GM12878 (cell line): Measurements from ENCODE around the gene COL27A1. TPM values are rescaled to one million over a fixed set of nuclear protein-coding genes. Genes with fewer than 3 reads are reported as not detected.

ENCODE experiments used
- ATAC-seq: fragments of 200-7000 bp; cut with Tn5 transposase; 3 replicates; pipeline ENCODE4 v1.9.1; 2020; ENCODE audit warnings: mild to moderate bottlenecking, moderate library complexity
- BruUV-seq: library from RNA; stranded (reverse); fragments of 400-500 nt; replicated peaks from 2 replicates; lab custom pipeline; 2021; lab: Mats Ljungman, UMichigan
- CTCF ChIA-PET: fragments of 300-600 bp; sonication (Branson Sonifier 250); formaldehyde crosslinking; extraction: SDS; loops from one replicate; lab custom pipeline; 2021; ENCODE audit warnings: inconsistent platforms; lab: Yijun Ruan, JAX
- POLR2A ChIA-PET: fragments of 350-600 bp; formaldehyde crosslinking; extraction: SDS; loops from one replicate; lab custom pipeline; 2021; ENCODE audit warnings: inconsistent platforms; lab: Charles Lee
- RAD21 ChIA-PET: fragments of 300-600 bp; sonication (Branson Sonifier 250); formaldehyde crosslinking; loops from one replicate; lab custom pipeline; 2023; ENCODE audit warnings: antibody characterized with exemption; ENCODE audit not compliant: unreplicated experiment; lab: Charles Lee
- SMC1A ChIA-PET: fragments of 300-600 bp; sonication (Branson Sonifier 250); formaldehyde crosslinking; loops from one replicate; lab custom pipeline; 2023; ENCODE audit not compliant: unreplicated experiment, uncharacterized antibody; lab: Charles Lee
- DNase-seq: peaks from one replicate; pipeline ENCODE4 v3.0.0-alpha.2; 2011; ENCODE audit warnings: low read depth, low spot score
- FAIRE-seq: peaks from 3 replicates; lab custom pipeline; 2011; peaks lifted over from hg19 to GRCh38; lab: Jason Lieb, UNC
- H2AFZ ChIP-seq: 2 replicates; pipeline ENCODE4 v1.6.0; 2011; ENCODE audit warnings: low read depth, low read length, control low read depth; ENCODE audit not compliant: control insufficient read depth
- H3K27ac ChIP-seq: 2 replicates; pipeline ENCODE4 v1.5.1; 2011; ENCODE audit warnings: control low read depth; ENCODE audit not compliant: control insufficient read depth, insufficient read depth
- H3K27me3 ChIP-seq, 2 experiments: replicated peaks in 1 of 2; 2 replicates each; pipeline versions ENCODE4 v1.6.0 to v1.6.1; 2011; ENCODE audit warnings: low read length in 1 of 2; ENCODE audit not compliant: control insufficient read depth in 2 of 2, insufficient read depth in 2 of 2
- H3K36me3 ChIP-seq, 2 experiments: 2 replicates each; pipeline ENCODE4 v1.5.1; 2011; ENCODE audit warnings: low read length in 1 of 2; ENCODE audit not compliant: control insufficient read depth in 2 of 2, insufficient read depth in 2 of 2
- H3K4me1 ChIP-seq: 2 replicates; pipeline ENCODE4 v1.6.1; 2011; ENCODE audit warnings: mild to moderate bottlenecking, low read length, moderate library complexity, mixed read lengths; ENCODE audit not compliant: control insufficient read depth, insufficient read depth
- H3K4me2 ChIP-seq: 2 replicates; pipeline ENCODE4 v1.6.0; 2011; ENCODE audit warnings: control low read depth; ENCODE audit not compliant: control insufficient read depth, insufficient read depth
- H3K4me3 ChIP-seq: fragments of 200-600 bp; sonication (generic); 2 replicates; pipeline ENCODE4 v1.5.1; 2016
- H3K79me2 ChIP-seq: 2 replicates; pipeline ENCODE4 v1.6.0; 2011; ENCODE audit warnings: low read length; ENCODE audit not compliant: control insufficient read depth, insufficient read depth
- H3K9ac ChIP-seq: 2 replicates; pipeline ENCODE4 v1.8.0; 2011; ENCODE audit warnings: low read length, control low read depth, mixed read lengths; ENCODE audit not compliant: control insufficient read depth, insufficient read depth
- H3K9me3 ChIP-seq: replicated peaks from 3 replicates; pipeline ENCODE4 v1.5.1; 2011; ENCODE audit warnings: mild to moderate bottlenecking, low read length; ENCODE audit not compliant: control insufficient read depth, insufficient read depth
- H4K20me1 ChIP-seq: 2 replicates; pipeline ENCODE4 v1.6.0; 2011; ENCODE audit not compliant: control insufficient read depth, insufficient read depth
- CREB1 ChIP-seq: IDR thresholded peaks from 2 replicates; pipeline ENCODE4 v1.6.1; 2012; ENCODE audit warnings: low read depth, mild to moderate bottlenecking, inconsistent platforms
- ETV6 ChIP-seq, 2 experiments: fragments of 450-650 bp in 1 of 2; IDR thresholded peaks in 1 of 2; conservative IDR thresholded peaks in 1 of 2; 2 replicates each; pipeline ENCODE4 v1.6.1; 2014; ENCODE audit warnings: antibody characterized with exemption in 1 of 2, borderline replicate concordance in 1 of 2, low read depth in 1 of 2, mild to moderate bottlenecking in 1 of 2, moderate library complexity in 1 of 2
- GABPA ChIP-seq: IDR thresholded peaks from 2 replicates; pipeline ENCODE4 v1.6.1; 2014; ENCODE audit warnings: antibody characterized with exemption, low read depth, mild to moderate bottlenecking, inconsistent platforms
- ZNF384 ChIP-seq: IDR thresholded peaks from 2 replicates; pipeline ENCODE4 v1.6.1; 2012; ENCODE audit warnings: low read depth, mild to moderate bottlenecking, low read length, improper control_type of control experiment, borderline replicate concordance
- WGBS: methylation state at CpG from one replicate; pipeline ENCODE4 v1.1.6; 2016; ENCODE audit warnings: low lambda C conversion rate; ENCODE audit not compliant: insufficient replicate concordance, insufficient coverage; ENCODE audit errors: missing lambda C conversion rate; 5-methylcytosine and 5-hydroxymethylcytosine counted together
- in situ Hi-C: fragments of 300-500 bp; cut with MboI; formaldehyde crosslinking; loops from 9 replicates; pipeline ENCODE4 v1.14.3; 2018; ENCODE audit warnings: mixed read lengths
- intact Hi-C: fragments of 100-400 bp; cut with micrococcal nuclease; formaldehyde crosslinking; loops from one replicate; pipeline ENCODE4 v1.14.2; 2022; ENCODE audit not compliant: unreplicated experiment
- polyA plus RNA-seq, 11 experiments: library from polyadenylated mRNA; depleted of rRNA in 4 of 11; unstranded in 6 of 11; stranded (reverse) in 5 of 11; fragments of >200 nt; fragmentation: Nextera tagmentation in 4 of 11; fragmentation: Illumina TruSeq in 1 of 11; extraction: Ambion mirVana in 4 of 11; extraction: Trizol in 1 of 11; gene quantifications; 1 replicate in 1 of 11; 2 replicates in 10 of 11; pipeline versions ENCODE4 v1.2.1 to v1.2.3, GENCODE V29; 2011 to 2016; ENCODE audit warnings: inconsistent platforms in 2 of 11, missing spikeins in 2 of 11, low read depth in 1 of 11
- total RNA-seq, 4 experiments: library from RNA; depleted of rRNA in 3 of 4; stranded (reverse); fragments of >200 nt in 3 of 4; fragmentation: Illumina TruSeq in 1 of 4; extraction: Trizol in 1 of 4; gene quantifications; 2 replicates each; pipeline versions ENCODE4 v1.2.1 to v1.2.3, GENCODE V29; 2013 to 2021
- TF ChIP-seq, protein P1 (sequence below): IDR thresholded peaks from 2 replicates; pipeline ENCODE4 v1.6.1; 2012; ENCODE audit warnings: low read length, inconsistent platforms

COL27A1 gene
- total and polyA plus RNA-seq, 10 of the 15 experiments (the other 5 are each of a cell fraction or from before 2014, with no cell fraction given), result 0.10 TPM; not detected in 9

- no peak for ATAC-seq
- TF ChIP-seq, protein P1, sequence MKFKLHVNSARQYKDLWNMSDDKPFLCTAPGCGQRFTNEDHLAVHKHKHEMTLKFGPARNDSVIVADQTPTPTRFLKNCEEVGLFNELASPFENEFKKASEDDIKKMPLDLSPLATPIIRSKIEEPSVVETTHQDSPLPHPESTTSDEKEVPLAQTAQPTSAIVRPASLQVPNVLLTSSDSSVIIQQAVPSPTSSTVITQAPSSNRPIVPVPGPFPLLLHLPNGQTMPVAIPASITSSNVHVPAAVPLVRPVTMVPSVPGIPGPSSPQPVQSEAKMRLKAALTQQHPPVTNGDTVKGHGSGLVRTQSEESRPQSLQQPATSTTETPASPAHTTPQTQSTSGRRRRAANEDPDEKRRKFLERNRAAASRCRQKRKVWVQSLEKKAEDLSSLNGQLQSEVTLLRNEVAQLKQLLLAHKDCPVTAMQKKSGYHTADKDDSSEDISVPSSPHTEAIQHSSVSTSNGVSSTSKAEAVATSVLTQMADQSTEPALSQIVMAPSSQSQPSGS, result no peak
- TF ChIP-seq GABPA (no peak), ETV6 (conservative IDR thresholded peaks at IDR 0.05 in 1 of 2, IDR thresholded peaks at IDR 0.05 in 1 of 2; ENCODE audit: borderline replicate concordance in 1 of 2, low read depth in 1 of 2) (no peak), CREB1 (no peak), ZNF384 (no peak)
- TF ChIP-seq, all 136 proteins: peak for 0
- no peak overlapping the region for H3K9ac ChIP-seq
- in situ Hi-C loops, result no loop called here
- intact Hi-C loops, result no loop called here
- no peak overlapping the region for H3K4me3 ChIP-seq
- BruUV-seq, result no TSS peak
- no peaks in the 10 kb centered on the region for H3K36me3 ChIP-seq
- ChIA-PET RAD21 (no interaction called here), POLR2A (no interaction called here), CTCF (no interaction called here), SMC1A (no interaction called here)
- DNase-seq, result no peak
- no peak overlapping the region for H3K4me2 ChIP-seq
- H2AFZ ChIP-seq, result no peak overlapping the region
- H3K79me2 ChIP-seq, result no peaks in the 10 kb centered on the region
- no peaks in the 10 kb centered on the region for H3K4me1 ChIP-seq
- peaks cover 0 to 3% of the 10 kb centered on the region in 2 experiments; a peak in 2 of 4 replicates for H3K27me3 ChIP-seq
- H3K27ac ChIP-seq, result no peak overlapping the region
- WGBS, result 27% methylated on average over 4 of the region's 4 CpGs
- H3K9me3 ChIP-seq, result no peaks in the 10 kb centered on the region
- no peaks in the 10 kb centered on the region for H4K20me1 ChIP-seq
- FAIRE-seq, result no peak
Observed at GRCh38 chr9:114202849-114203248, 47.5 kb downstream of the COL27A1 start.
